GM23248 (cell line): ENCODE measurements around the gene CFHR4.

Source experiments
- EZH2 ChIP-seq: fragments of 200-600 bp; sonication (generic); IDR thresholded peaks from 2 replicates; pipeline ENCODE4 v1.6.1; 2018; ENCODE audit warnings: antibody characterized with exemption, mild to moderate bottlenecking; ENCODE audit not compliant: insufficient read depth, poor library complexity, severe bottlenecking
- EZH2phosphoT487 ChIP-seq: fragments of 200-600 bp; sonication (generic); IDR thresholded peaks from 2 replicates; pipeline ENCODE4 v1.6.1; 2018; ENCODE audit warnings: antibody characterized with exemption, moderate library complexity, mild to moderate bottlenecking, low read depth; ENCODE audit not compliant: insufficient read depth

DNA sequence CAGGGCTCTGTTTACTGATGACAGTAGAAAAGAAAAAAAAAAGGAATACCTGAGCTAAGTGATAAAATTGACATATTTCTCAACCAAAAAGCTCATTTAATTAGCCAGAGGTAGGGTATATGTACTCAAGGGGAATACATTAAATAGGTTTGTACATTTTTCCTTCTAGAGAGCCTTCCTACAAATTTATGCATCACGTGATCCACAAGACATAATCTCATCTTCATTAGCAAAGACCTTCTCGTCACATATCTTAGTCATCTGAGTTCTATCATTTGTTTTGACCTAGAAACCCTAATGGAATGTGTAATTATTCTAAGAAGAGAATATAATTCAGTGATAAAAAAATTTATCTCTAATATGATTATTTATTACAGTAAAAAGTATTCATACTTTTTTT, 30.7 kb upstream of the CFHR4 start:
- no peak for TF ChIP-seq EZH2
- no peak for TF ChIP-seq EZH2phosphoT487
